GM23338 (cell line): ENCODE measurements around the gene SRCIN1. TPM values are rescaled to one million over a fixed set of nuclear protein-coding genes. Genes with fewer than 3 reads are reported as not detected.

Source experiments
- ATAC-seq: fragments of 200-7000 bp; cut with Tn5 transposase; 3 replicates; pipeline ENCODE4 v1.9.1; 2020
- DNase-seq: peaks from one replicate; pipeline ENCODE4 v3.0.0-alpha.2; 2015; ENCODE audit warnings: low spot score
- H2AFZ ChIP-seq: fragments of 200-600 bp; sonication (generic); 2 replicates; pipeline ENCODE4 v1.8.0; 2016; ENCODE audit warnings: antibody characterized with exemption, mild to moderate bottlenecking, moderate library complexity
- H3F3A ChIP-seq: fragments of 200-600 bp; sonication (generic); replicated peaks from 2 replicates; pipeline ENCODE4 v1.8.0; 2017; ENCODE audit warnings: antibody characterized with exemption, mixed run types, low read depth
- H3K27ac ChIP-seq: fragments of 200-600 bp; sonication (generic); 2 replicates; pipeline ENCODE4 v1.6.1; 2016; ENCODE audit warnings: low read depth
- H3K27me3 ChIP-seq: fragments of 200-600 bp; sonication (generic); 2 replicates; pipeline ENCODE4 v1.8.0; 2016; ENCODE audit warnings: mild to moderate bottlenecking, mixed run types, moderate library complexity; ENCODE audit not compliant: insufficient read depth
- H3K36me3 ChIP-seq: fragments of 200-600 bp; sonication (generic); 2 replicates; pipeline ENCODE4 v1.8.0; 2016; ENCODE audit warnings: mild to moderate bottlenecking; ENCODE audit not compliant: insufficient read depth
- H3K4me1 ChIP-seq: fragments of 200-600 bp; sonication (generic); 2 replicates; pipeline ENCODE4 v1.8.0; 2016; ENCODE audit warnings: mild to moderate bottlenecking, moderate library complexity; ENCODE audit not compliant: insufficient read depth
- H3K4me2 ChIP-seq: fragments of 200-600 bp; sonication (generic); 2 replicates; pipeline ENCODE4 v1.7.1; 2017; ENCODE audit warnings: mixed run types
- H3K4me3 ChIP-seq: fragments of 200-600 bp; sonication (generic); 2 replicates; pipeline ENCODE4 v1.6.1; 2016; ENCODE audit warnings: mixed run types
- H3K79me2 ChIP-seq: fragments of 200-600 bp; sonication (generic); replicated peaks from 2 replicates; pipeline ENCODE4 v1.8.0; 2017; ENCODE audit warnings: mild to moderate bottlenecking; ENCODE audit not compliant: insufficient read depth
- H3K9me2 ChIP-seq: fragments of 200-600 bp; sonication (generic); 2 replicates; pipeline ENCODE4 v1.8.0; 2017; ENCODE audit not compliant: insufficient read depth
- H4K20me1 ChIP-seq: fragments of 200-600 bp; sonication (generic); replicated peaks from 2 replicates; pipeline ENCODE4 v1.8.0; 2017; ENCODE audit warnings: mild to moderate bottlenecking; ENCODE audit not compliant: insufficient read depth
- H3K27ac Mint-ChIP-seq: 2 replicates; pipeline ENCODE4 v1.8.0; 2020; ENCODE audit warnings: inconsistent platforms, mild to moderate bottlenecking, moderate library complexity, mixed read lengths
- H3K27me3 Mint-ChIP-seq: 3 replicates; pipeline ENCODE4 v1.8.0; 2022; ENCODE audit warnings: low read depth, mild to moderate bottlenecking, moderate library complexity, mixed read lengths, inconsistent platforms; ENCODE audit not compliant: insufficient read depth, poor library complexity
- H3K36me3 Mint-ChIP-seq: 3 replicates; pipeline ENCODE4 v1.8.0; 2021; ENCODE audit warnings: low read depth, mild to moderate bottlenecking, inconsistent platforms, moderate library complexity, mixed read lengths
- H3K4me1 Mint-ChIP-seq: 3 replicates; pipeline ENCODE4 v1.8.0; 2020; ENCODE audit warnings: mild to moderate bottlenecking, inconsistent platforms, mixed read lengths
- H3K4me3 Mint-ChIP-seq: 3 replicates; pipeline ENCODE4 v1.8.0; 2021; ENCODE audit warnings: moderate library complexity, mild to moderate bottlenecking, inconsistent platforms, mixed read lengths
- H3K9me3 Mint-ChIP-seq: 3 replicates; pipeline ENCODE4 v1.8.0; 2020; ENCODE audit warnings: moderate library complexity, mild to moderate bottlenecking, inconsistent platforms, mixed read lengths
- EZH2 ChIP-seq: fragments of 200-600 bp; sonication (generic); IDR thresholded peaks from one replicate; pipeline ENCODE4 v1.8.0; 2017; ENCODE audit warnings: antibody characterized with exemption, mild to moderate bottlenecking, low read depth; ENCODE audit not compliant: unreplicated experiment
- JUNB ChIP-seq: IDR thresholded peaks from one replicate; pipeline ENCODE4 v1.6.1; 2016; ENCODE audit warnings: antibody characterized with exemption; ENCODE audit not compliant: unreplicated experiment
- NANOG ChIP-seq: IDR thresholded peaks from 2 replicates; pipeline ENCODE4 v1.6.1; 2016; ENCODE audit warnings: antibody characterized with exemption, borderline replicate concordance
- POLR2AphosphoS5 ChIP-seq: IDR thresholded peaks from 2 replicates; pipeline ENCODE4 v1.6.1; 2016; ENCODE audit warnings: antibody characterized with exemption, low read depth
- REST ChIP-seq: IDR thresholded peaks from one replicate; pipeline ENCODE4 v1.6.1; 2018; ENCODE audit warnings: antibody characterized with exemption; ENCODE audit not compliant: unreplicated experiment
- STAT1 ChIP-seq: IDR thresholded peaks from one replicate; pipeline ENCODE4 v1.6.1; 2016; ENCODE audit warnings: antibody characterized with exemption; ENCODE audit not compliant: unreplicated experiment
- ZNF114 ChIP-seq: fragments of 250-450 bp; sonication (Bioruptor Pico); IDR thresholded peaks from 2 replicates; pipeline ENCODE4 v1.5.0; 2020; ENCODE audit warnings: mild to moderate bottlenecking, moderate library complexity
- ZNF462 ChIP-seq: fragments of 250-450 bp; sonication (Bioruptor Pico); IDR thresholded peaks from 2 replicates; pipeline ENCODE4 v1.5.0; 2020; ENCODE audit warnings: mild to moderate bottlenecking, moderate library complexity
- polyA plus RNA-seq: library from polyadenylated mRNA; unstranded; fragments of >200 nt; fragmentation: Nextera tagmentation; extraction: Ambion mirVana; gene quantifications from 2 replicates; pipeline ENCODE4 v1.2.1, GENCODE V29; 2016
- total RNA-seq: library from RNA; depleted of rRNA; stranded (reverse); fragments of >200 nt; shearing (Covaris generic); gene quantifications from 2 replicates; pipeline ENCODE4 v1.2.3, GENCODE V29; 2014
- TF ChIP-seq, protein P1 (sequence below), 2 experiments: fragments of 200-600 bp in 1 of 2; sonication (generic) in 1 of 2; conservative IDR thresholded peaks; 2 replicates each; pipeline versions ENCODE4 v1.5.1 to v1.6.1; 2016 to 2017; ENCODE audit warnings: antibody characterized with exemption in 2 of 2, low read depth in 2 of 2, mild to moderate bottlenecking in 2 of 2, moderate library complexity in 1 of 2

SRCIN1 gene
- total and polyA plus RNA-seq, 2 experiments from 2014 or later = 0.87 to 2.2 TPM

DNA sequence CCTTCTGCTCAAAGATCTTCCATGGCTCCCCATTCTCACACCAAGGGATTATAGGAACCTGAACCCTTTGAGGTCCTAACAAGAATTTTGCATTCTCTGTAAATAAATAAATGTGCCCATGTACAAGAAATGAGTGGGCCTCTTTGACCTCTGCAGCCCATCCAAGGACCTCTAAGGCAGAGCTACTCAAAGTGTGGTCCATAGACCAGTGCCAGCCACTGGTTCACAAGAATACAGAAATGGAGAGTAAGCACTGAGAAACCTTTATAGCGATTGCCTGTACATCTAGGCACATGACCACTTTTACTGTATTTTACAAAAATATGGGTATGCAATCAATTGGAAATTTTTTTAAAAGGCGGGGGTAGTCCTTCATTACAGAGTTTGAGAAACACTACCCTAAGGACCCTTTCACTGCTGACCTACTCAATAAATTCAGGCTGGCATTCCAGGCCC, 7.8 kb upstream of the SRCIN1 start:
- Mint-ChIP-seq H3K9me3 (peaks cover 23% of the 10 kb centered on the region), H3K27ac (no peak overlapping the region)

DNA sequence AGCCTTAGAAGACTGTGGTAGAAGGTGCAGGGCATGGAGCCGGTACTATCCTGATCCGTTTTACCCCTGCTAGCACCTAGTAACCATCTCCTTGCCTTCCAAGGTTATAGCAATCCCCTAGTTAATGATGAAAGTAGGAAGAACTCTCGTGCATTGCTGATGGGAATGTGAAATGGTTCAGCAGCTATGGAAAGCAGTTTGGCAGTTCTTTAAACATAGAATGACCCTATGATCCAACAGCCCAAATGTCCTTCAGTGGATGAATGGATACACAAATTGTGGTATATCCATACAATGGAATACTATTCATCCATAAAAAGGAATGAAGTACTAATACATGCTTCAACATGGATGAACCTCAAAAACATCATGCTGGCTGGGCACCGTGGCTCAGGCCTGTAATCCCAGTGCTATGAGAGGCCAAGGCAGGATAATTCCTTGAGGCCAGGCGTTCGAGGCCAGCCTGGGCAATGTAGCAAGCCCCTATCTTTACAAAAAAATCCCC, 6.2 kb upstream of the SRCIN1 start:
- peaks cover 16% of the 10 kb centered on the region for H3K36me3 Mint-ChIP-seq
- peaks cover 23% of the 10 kb centered on the region for H3K9me3 Mint-ChIP-seq
- H3K4me1 Mint-ChIP-seq = peaks cover 46% of the 10 kb centered on the region
- Histone ChIP-seq H3K27me3 (peaks cover 16% of the 10 kb centered on the region), H3K79me2 (no peaks in the 10 kb centered on the region), H3K9me2 (no peaks in the 10 kb centered on the region), H3K4me1 (peaks cover 49% of the 10 kb centered on the region), H2AFZ (no peak overlapping the region), H3K4me2 (no peak overlapping the region), H4K20me1 (no peaks in the 10 kb centered on the region), H3K27ac (no peak overlapping the region), H3K36me3 (no peaks in the 10 kb centered on the region), H3K4me3 (no peak overlapping the region), H3F3A (peaks cover 24% of the 10 kb centered on the region)
- DNase-seq (no peak), ATAC-seq (no peak)
- no peak overlapping the region for H3K4me3 Mint-ChIP-seq
- no peak overlapping the region for H3K27ac Mint-ChIP-seq
- H3K27me3 Mint-ChIP-seq = peaks cover 25% of the 10 kb centered on the region
- TF ChIP-seq ZNF462 (CRISPR knock-in tag) (no peak), JUNB (no peak), EZH2 (no peak), POLR2AphosphoS5 (no peak), STAT1 (no peak), REST (no peak), NANOG (no peak)

More for the DNA sequence above, 7.8 kb upstream of the SRCIN1 start:
- H3K27ac ChIP-seq = no peak overlapping the region
- ATAC-seq = no peak
- H3K4me3 ChIP-seq = no peak overlapping the region
- 0 out of 2 replicates have a peak, but pooled peaks cover under 1% of the 10 kb centered on the region for H3K27me3 ChIP-seq
- peaks cover 41% of the 10 kb centered on the region for H3K4me1 ChIP-seq
- no peak for TF ChIP-seq STAT1
- TF ChIP-seq, protein P1, sequence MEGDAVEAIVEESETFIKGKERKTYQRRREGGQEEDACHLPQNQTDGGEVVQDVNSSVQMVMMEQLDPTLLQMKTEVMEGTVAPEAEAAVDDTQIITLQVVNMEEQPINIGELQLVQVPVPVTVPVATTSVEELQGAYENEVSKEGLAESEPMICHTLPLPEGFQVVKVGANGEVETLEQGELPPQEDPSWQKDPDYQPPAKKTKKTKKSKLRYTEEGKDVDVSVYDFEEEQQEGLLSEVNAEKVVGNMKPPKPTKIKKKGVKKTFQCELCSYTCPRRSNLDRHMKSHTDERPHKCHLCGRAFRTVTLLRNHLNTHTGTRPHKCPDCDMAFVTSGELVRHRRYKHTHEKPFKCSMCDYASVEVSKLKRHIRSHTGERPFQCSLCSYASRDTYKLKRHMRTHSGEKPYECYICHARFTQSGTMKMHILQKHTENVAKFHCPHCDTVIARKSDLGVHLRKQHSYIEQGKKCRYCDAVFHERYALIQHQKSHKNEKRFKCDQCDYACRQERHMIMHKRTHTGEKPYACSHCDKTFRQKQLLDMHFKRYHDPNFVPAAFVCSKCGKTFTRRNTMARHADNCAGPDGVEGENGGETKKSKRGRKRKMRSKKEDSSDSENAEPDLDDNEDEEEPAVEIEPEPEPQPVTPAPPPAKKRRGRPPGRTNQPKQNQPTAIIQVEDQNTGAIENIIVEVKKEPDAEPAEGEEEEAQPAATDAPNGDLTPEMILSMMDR (conservative IDR thresholded peaks at IDR 0.05; ENCODE audit: low read depth in 2 of 2) = no peak
- TF ChIP-seq ZNF114 (CRISPR knock-in tag) = no peak
- Mint-ChIP-seq H3K27me3 (peaks cover 24% of the 10 kb centered on the region), H3K36me3 (peaks cover 16% of the 10 kb centered on the region), H3K4me1 (peaks cover 37% of the 10 kb centered on the region), H3K4me3 (no peak overlapping the region)
- no peaks in the 10 kb centered on the region for H3K9me2 ChIP-seq
- H3K36me3 ChIP-seq = no peaks in the 10 kb centered on the region
- H4K20me1 ChIP-seq = no peaks in the 10 kb centered on the region
- peaks cover 20% of the 10 kb centered on the region for H3F3A ChIP-seq
- no peak for DNase-seq
- H2AFZ ChIP-seq = no peak overlapping the region
- H3K4me2 ChIP-seq = peak overlapping the region; percentile 58; the same call in 1 of the 2 replicates
- no peaks in the 10 kb centered on the region for H3K79me2 ChIP-seq
